ENCODE results near the gene CCT7.

The CCT7 gene

GRCh38 chr2:73253901-73254300, 19.8 kb downstream of the CCT7 start:
- no peak for TF ChIP-seq Cebpa-rat (IDR thresholded peaks at IDR 0.05)
- no peak overlapping the region for H3K4me3 ChIP-seq
- peaks cover 98% of the 10 kb centered on the region for H4K20me1 ChIP-seq
- H3K9me3 ChIP-seq, result no peaks in the 10 kb centered on the region
- peaks cover 21% of the 10 kb centered on the region for H3K4me1 ChIP-seq
- H3K36me3 ChIP-seq, result peaks cover 100% of the 10 kb centered on the region
- H3K4me2 ChIP-seq, result no peak overlapping the region
- no peak overlapping the region for H3K27ac ChIP-seq
- H3K27me3 ChIP-seq, result no peaks in the 10 kb centered on the region
- H3K9ac ChIP-seq, result no peak overlapping the region

- no peak overlapping the region for H3K4me3 ChIP-seq
- H3K36me3 ChIP-seq, result peaks cover 100% of the 10 kb centered on the region
- no peak for TF ChIP-seq Cebpa-rat (IDR thresholded peaks at IDR 0.05)
- H3K27ac ChIP-seq, result no peak overlapping the region
- H3K4me2 ChIP-seq, result peak overlapping the region; percentile 13; the same call in 1 of the 2 replicates
- peaks cover 96% of the 10 kb centered on the region for H4K20me1 ChIP-seq
- no peaks in the 10 kb centered on the region for H3K27me3 ChIP-seq
- H3K9me3 ChIP-seq, result no peaks in the 10 kb centered on the region
- peaks cover 21% of the 10 kb centered on the region for H3K4me1 ChIP-seq
- no peak overlapping the region for H3K9ac ChIP-seq
These were observed 20.4 kb downstream of the CCT7 start for GRCh38 chr2:73254343-73255006.

- Histone ChIP-seq H3K4me1 (peaks cover 21% of the 10 kb centered on the region), H3K4me2 (peak overlapping the region; percentile 13; the same call in 1 of the 2 replicates), H4K20me1 (peaks cover 96% of the 10 kb centered on the region)
These were observed 21.0 kb downstream of the CCT7 start for GRCh38 chr2:73255007-73255644.

GRCh38 chr2:73255907-73256617, 22.0 kb downstream of the CCT7 start:
- no peak overlapping the region for H3K4me3 ChIP-seq
- H3K27ac ChIP-seq, result no peak overlapping the region
- H3K9ac ChIP-seq, result no peak overlapping the region
- no peak for TF ChIP-seq Cebpa-rat (IDR thresholded peaks at IDR 0.05)
- no peaks in the 10 kb centered on the region for H3K9me3 ChIP-seq
- H3K27me3 ChIP-seq, result no peaks in the 10 kb centered on the region
- H4K20me1 ChIP-seq, result peaks cover 94% of the 10 kb centered on the region
- H3K4me1 ChIP-seq, result peaks cover 25% of the 10 kb centered on the region
- peaks cover 100% of the 10 kb centered on the region for H3K36me3 ChIP-seq
- no peak overlapping the region for H3K4me2 ChIP-seq

More at GRCh38 chr2:73255007-73255644, 21.0 kb downstream of the CCT7 start:
- no peak for TF ChIP-seq Cebpa-rat (IDR thresholded peaks at IDR 0.05)
- H3K27me3 ChIP-seq, result no peaks in the 10 kb centered on the region
- peak overlapping the region; percentile 10 for H3K27ac ChIP-seq
- no peaks in the 10 kb centered on the region for H3K9me3 ChIP-seq
- H3K36me3 ChIP-seq, result peaks cover 100% of the 10 kb centered on the region
- H3K9ac ChIP-seq, result no peak overlapping the region
- H3K4me3 ChIP-seq, result no peak overlapping the region

GRCh38 chr2:73256618-73256922, 22.5 kb downstream of the CCT7 start:
- H3K4me3 ChIP-seq, result no peak overlapping the region
- no peaks in the 10 kb centered on the region for H3K27me3 ChIP-seq
- no peak for TF ChIP-seq Cebpa-rat (IDR thresholded peaks at IDR 0.05)
- no peak overlapping the region for H3K9ac ChIP-seq
- H4K20me1 ChIP-seq, result peaks cover 96% of the 10 kb centered on the region
- no peak overlapping the region for H3K4me2 ChIP-seq
- no peaks in the 10 kb centered on the region for H3K9me3 ChIP-seq
- H3K4me1 ChIP-seq, result peaks cover 25% of the 10 kb centered on the region
- no peak overlapping the region for H3K27ac ChIP-seq
- H3K36me3 ChIP-seq, result peaks cover 100% of the 10 kb centered on the region

- Histone ChIP-seq H3K27ac (no peak overlapping the region), H4K20me1 (peaks cover 96% of the 10 kb centered on the region), H3K9ac (no peak overlapping the region), H3K9me3 (no peaks in the 10 kb centered on the region), H3K4me1 (peaks cover 25% of the 10 kb centered on the region), H3K4me2 (no peak overlapping the region), H3K27me3 (no peaks in the 10 kb centered on the region), H3K36me3 (peaks cover 100% of the 10 kb centered on the region), H3K4me3 (no peak overlapping the region)
- TF ChIP-seq Cebpa-rat (IDR thresholded peaks at IDR 0.05), result no peak
These were observed 22.9 kb downstream of the CCT7 start for GRCh38 chr2:73257021-73257420.

GRCh38 chr2:73257425-73258125, 23.5 kb downstream of the CCT7 start:
- H3K36me3 ChIP-seq, result peaks cover 100% of the 10 kb centered on the region
- no peaks in the 10 kb centered on the region for H3K9me3 ChIP-seq

GRCh38 chr2:73258186-73258912, 24.2 kb downstream of the CCT7 start:
- H3K4me1 ChIP-seq, result peaks cover 25% of the 10 kb centered on the region
- no peak overlapping the region for H3K4me2 ChIP-seq
- H3K4me3 ChIP-seq, result no peak overlapping the region
- H3K27ac ChIP-seq, result no peak overlapping the region
- peaks cover 87% of the 10 kb centered on the region for H4K20me1 ChIP-seq
- no peak for TF ChIP-seq Cebpa-rat (IDR thresholded peaks at IDR 0.05)
- H3K36me3 ChIP-seq, result peaks cover 100% of the 10 kb centered on the region
- no peaks in the 10 kb centered on the region for H3K27me3 ChIP-seq
- H3K9ac ChIP-seq, result no peak overlapping the region
- no peaks in the 10 kb centered on the region for H3K9me3 ChIP-seq

More at GRCh38 chr2:73257425-73258125, 23.5 kb downstream of the CCT7 start:
- Histone ChIP-seq H3K4me2 (no peak overlapping the region), H3K4me1 (peaks cover 25% of the 10 kb centered on the region), H3K27ac (no peak overlapping the region), H4K20me1 (peaks cover 94% of the 10 kb centered on the region), H3K4me3 (no peak overlapping the region), H3K27me3 (no peaks in the 10 kb centered on the region), H3K9ac (no peak overlapping the region)
- TF ChIP-seq Cebpa-rat (IDR thresholded peaks at IDR 0.05), result no peak

- Histone ChIP-seq H3K4me2 (no peak overlapping the region), H3K9me3 (no peaks in the 10 kb centered on the region), H3K9ac (no peak overlapping the region), H3K27me3 (no peaks in the 10 kb centered on the region), H3K27ac (no peak overlapping the region), H3K4me3 (no peak overlapping the region), H3K36me3 (peaks cover 100% of the 10 kb centered on the region), H3K4me1 (peaks cover 25% of the 10 kb centered on the region), H4K20me1 (peaks cover 87% of the 10 kb centered on the region)
- no peak for TF ChIP-seq Cebpa-rat (IDR thresholded peaks at IDR 0.05)
These were observed 24.8 kb downstream of the CCT7 start for GRCh38 chr2:73258913-73259215.
